GM12872 (cell line): ENCODE measurements around the gene LRP10.

Experiments
- CTCF ChIP-seq: IDR thresholded peaks from 3 replicates; pipeline ENCODE4 v1.5.1; 2011; ENCODE audit warnings: low read depth, mild to moderate bottlenecking, low read length, moderate library complexity; ENCODE audit not compliant: insufficient read depth

Gene LRP10

GRCh38 chr14:22900081-22900799, 28.7 kb downstream of the LRP10 start:
- TF ChIP-seq CTCF: peak; percentile 72

GRCh38 chr14:22901799-22902198, 30.3 kb downstream of the LRP10 start:
- no peak for TF ChIP-seq CTCF

- no peak for TF ChIP-seq CTCF
Measured at GRCh38 chr14:22903742-22904087, 32.2 kb downstream of the LRP10 start.

GRCh38 chr14:22905627-22906026, 34.1 kb downstream of the LRP10 start:
- TF ChIP-seq CTCF: no peak

- no peak for TF ChIP-seq CTCF
Measured at GRCh38 chr14:22906073-22906472, 34.5 kb downstream of the LRP10 start.

- no peak for TF ChIP-seq CTCF
Measured at GRCh38 chr14:22907429-22907828, 35.9 kb downstream of the LRP10 start.

GRCh38 chr14:22908601-22909000, 37.1 kb downstream of the LRP10 start:
- TF ChIP-seq CTCF: no peak
